GM10847 (cell line): Measurements from ENCODE around the gene ADAMTS12.

Source experiments
- POLR2A ChIP-seq: IDR thresholded peaks from 2 replicates; pipeline ENCODE4 v1.6.1; 2011; ENCODE audit not compliant: insufficient read length; ENCODE audit errors: extremely low read depth

Gene ADAMTS12

GRCh38 chr5:33829430-33829829, 62.4 kb downstream of the ADAMTS12 start:
- no peak for TF ChIP-seq POLR2A

- no peak for TF ChIP-seq POLR2A
Observed at GRCh38 chr5:33828626-33829308, 63.0 kb downstream of the ADAMTS12 start.

- TF ChIP-seq POLR2A = no peak
Observed at GRCh38 chr5:33827885-33828284, 63.9 kb downstream of the ADAMTS12 start.

- TF ChIP-seq POLR2A = no peak
Observed at GRCh38 chr5:33827018-33827707, 64.6 kb downstream of the ADAMTS12 start.

- TF ChIP-seq POLR2A = no peak
Observed at GRCh38 chr5:33824516-33825195, 67.1 kb downstream of the ADAMTS12 start.

- no peak for TF ChIP-seq POLR2A
Observed at GRCh38 chr5:33817301-33817700, 74.5 kb downstream of the ADAMTS12 start.

GRCh38 chr5:33816791-33817190, 75.0 kb downstream of the ADAMTS12 start:
- no peak for TF ChIP-seq POLR2A

- TF ChIP-seq POLR2A = no peak
Observed at GRCh38 chr5:33812746-33813145, 79.0 kb downstream of the ADAMTS12 start.

GRCh38 chr5:33810491-33811120, 81.2 kb downstream of the ADAMTS12 start:
- TF ChIP-seq POLR2A = no peak

GRCh38 chr5:33809936-33810335, 81.9 kb downstream of the ADAMTS12 start:
- no peak for TF ChIP-seq POLR2A

GRCh38 chr5:33808699-33809098, 83.1 kb downstream of the ADAMTS12 start:
- no peak for TF ChIP-seq POLR2A

- no peak for TF ChIP-seq POLR2A
Observed at GRCh38 chr5:33807771-33808170, 84.0 kb downstream of the ADAMTS12 start.

GRCh38 chr5:33806738-33807442, 84.9 kb downstream of the ADAMTS12 start:
- no peak for TF ChIP-seq POLR2A

GRCh38 chr5:33801292-33801691, 90.5 kb downstream of the ADAMTS12 start:
- TF ChIP-seq POLR2A = no peak
